GM23248 (cell line): ENCODE measurements around the gene CCT5.

Experiments used
- EZH2 ChIP-seq: fragments of 200-600 bp; sonication (generic); IDR thresholded peaks from 2 replicates; pipeline ENCODE4 v1.6.1; 2018; ENCODE audit warnings: antibody characterized with exemption, mild to moderate bottlenecking; ENCODE audit not compliant: insufficient read depth, poor library complexity, severe bottlenecking
- EZH2phosphoT487 ChIP-seq: fragments of 200-600 bp; sonication (generic); IDR thresholded peaks from 2 replicates; pipeline ENCODE4 v1.6.1; 2018; ENCODE audit warnings: antibody characterized with exemption, moderate library complexity, mild to moderate bottlenecking, low read depth; ENCODE audit not compliant: insufficient read depth

- TF ChIP-seq EZH2phosphoT487 (no peak), EZH2 (no peak)
Measured at GRCh38 chr5:10307206-10308148, 57.4 kb downstream of the CCT5 start, which contains the start of gene CMBL.
